ENCODE measurements around the gene POLD4.

The POLD4 gene

DNA sequence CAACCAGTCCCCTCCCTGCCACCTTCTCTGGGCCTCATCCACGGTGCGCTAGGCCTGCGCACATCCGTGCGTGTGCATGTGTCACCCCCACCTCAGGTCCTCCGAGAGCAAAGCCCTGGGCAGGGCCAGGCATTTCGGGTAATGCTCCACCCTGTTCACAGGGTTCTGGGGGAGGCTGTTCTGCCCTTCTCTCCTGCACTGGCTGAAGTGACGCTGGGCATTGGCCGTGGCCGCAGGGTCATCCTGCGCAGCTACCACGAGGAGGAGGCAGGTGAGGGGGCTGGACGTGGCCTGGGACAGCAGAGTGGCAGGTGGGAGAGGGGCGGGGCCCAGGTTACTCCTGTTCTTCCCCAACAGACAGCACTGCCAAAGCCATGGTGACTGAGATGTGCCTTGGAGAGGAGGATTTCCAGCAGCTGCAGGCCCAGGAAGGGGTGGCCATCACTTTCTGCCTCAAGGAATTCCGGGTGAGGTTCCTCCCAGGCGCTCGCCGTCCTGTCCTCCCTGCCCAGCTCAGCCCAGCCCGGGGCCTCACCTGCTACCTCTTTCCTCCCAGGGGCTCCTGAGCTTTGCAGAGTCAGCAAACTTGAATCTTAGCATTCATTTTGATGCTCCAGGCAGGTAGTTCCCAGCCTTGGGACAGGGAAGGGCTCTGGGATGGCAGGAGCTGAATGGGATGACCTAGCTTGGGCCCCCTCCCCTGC, 42.4 kb upstream of the POLD4 start:
- in situ Hi-C loops (cut with MboI; ENCODE audit: low sequenced_read_pairs), result no loop called here

DNA sequence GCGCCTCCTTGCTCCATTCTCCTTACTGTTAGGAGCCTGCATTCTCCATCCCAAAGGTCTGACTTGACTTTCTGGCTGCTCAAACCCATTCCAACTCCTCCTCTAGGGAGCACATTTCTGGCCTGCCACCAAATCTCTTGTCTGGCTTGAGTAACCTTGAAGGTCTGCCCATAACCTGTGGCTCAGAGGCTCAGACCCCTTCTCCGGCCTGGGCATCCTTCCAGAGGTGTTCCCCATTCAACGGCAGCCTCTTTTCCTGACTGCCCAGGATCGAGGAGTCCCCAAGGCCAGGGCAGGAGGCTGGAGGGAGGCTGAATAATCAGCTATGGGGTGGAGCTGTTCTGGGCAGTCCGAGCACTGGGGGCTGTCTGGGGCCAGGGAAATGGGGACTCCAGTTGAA, 40.6 kb upstream of the POLD4 start:
- H3K4me3 ChIP-seq, result no peak overlapping the region
- no peaks in the 10 kb centered on the region for H3K27me3 ChIP-seq (ENCODE audit: low read depth)
- in situ Hi-C loops (cut with MboI; ENCODE audit: low sequenced_read_pairs), result no loop called here
- H3K4me1 ChIP-seq, result no peaks in the 10 kb centered on the region; the same call in 1 of the 2 replicates
- H3K9me3 ChIP-seq, result no peaks in the 10 kb centered on the region
- DNase-seq (ENCODE audit: low spot score in 2 of 2), result no peak
- peaks cover 45% of the 10 kb centered on the region for H3K36me3 ChIP-seq (replicated peaks)

More for the DNA sequence above, 42.4 kb upstream of the POLD4 start:
- Histone ChIP-seq H3K27me3 (ENCODE audit: low read depth) (no peaks in the 10 kb centered on the region), H3K4me3 (no peak overlapping the region), H3K4me1 (peaks cover 5% of the 10 kb centered on the region), H3K36me3 (replicated peaks) (peaks cover 61% of the 10 kb centered on the region), H3K9me3 (no peaks in the 10 kb centered on the region)
- DNase-seq (ENCODE audit: low spot score in 2 of 2), result no peak

DNA sequence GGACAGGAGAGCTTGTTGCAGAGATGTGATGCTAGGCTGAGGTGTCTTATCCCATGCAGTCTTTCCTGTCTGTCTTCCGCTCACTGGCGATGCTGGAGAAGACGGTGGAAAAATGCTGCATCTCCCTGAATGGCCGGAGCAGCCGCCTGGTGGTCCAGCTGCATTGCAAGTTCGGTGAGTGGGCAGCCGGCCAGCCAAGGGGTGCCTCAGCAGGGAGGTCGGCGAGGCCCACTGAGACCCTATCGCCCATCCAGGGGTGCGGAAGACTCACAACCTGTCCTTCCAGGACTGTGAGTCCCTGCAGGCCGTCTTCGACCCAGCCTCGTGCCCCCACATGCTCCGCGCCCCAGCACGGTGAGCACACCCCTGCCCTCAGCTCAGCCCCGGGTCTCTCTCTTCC, 40.1 kb upstream of the POLD4 start:
- H3K9me3 ChIP-seq, result no peaks in the 10 kb centered on the region
- H3K4me1 ChIP-seq, result no peaks in the 10 kb centered on the region; the same call in 1 of the 2 replicates
- no peak overlapping the region for H3K4me3 ChIP-seq
- no peak for DNase-seq (ENCODE audit: low spot score in 2 of 2)
- H3K27me3 ChIP-seq (ENCODE audit: low read depth), result no peaks in the 10 kb centered on the region
- peaks cover 40% of the 10 kb centered on the region for H3K36me3 ChIP-seq (replicated peaks)
- in situ Hi-C loops (cut with MboI; ENCODE audit: low sequenced_read_pairs), result no loop called here

DNA sequence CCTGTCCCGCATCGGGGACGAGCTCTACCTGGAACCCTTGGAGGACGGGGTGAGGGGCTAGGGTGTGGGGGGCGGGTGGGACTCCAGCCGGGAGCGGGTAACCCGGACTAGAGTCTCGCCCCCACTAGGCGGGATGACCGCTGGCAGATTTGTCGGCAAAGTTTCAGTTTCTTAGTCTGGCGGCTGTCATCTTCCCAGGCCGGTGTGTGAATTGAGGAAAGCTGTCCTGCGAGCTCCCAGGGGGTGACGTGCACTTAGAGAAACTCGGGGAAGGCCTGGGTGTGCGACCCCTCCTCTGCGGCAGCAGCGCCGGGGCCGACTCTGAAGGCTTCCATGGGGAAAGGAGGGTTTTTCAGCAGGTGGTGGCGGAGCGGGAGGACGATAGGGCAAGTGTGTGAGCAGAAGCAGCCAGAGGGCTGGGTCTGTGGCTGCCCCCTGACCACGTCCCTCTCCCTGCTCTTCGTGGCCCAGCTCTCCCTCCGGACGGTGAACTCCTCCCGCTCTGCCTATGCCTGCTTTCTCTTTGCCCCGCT, 38.9 kb upstream of the POLD4 start:
- Histone ChIP-seq H3K9me3 (no peaks in the 10 kb centered on the region), H3K4me1 (no peaks in the 10 kb centered on the region; the same call in 1 of the 2 replicates), H3K4me3 (peak overlapping the region; percentile 67), H3K27me3 (ENCODE audit: low read depth) (no peaks in the 10 kb centered on the region), H3K36me3 (replicated peaks) (peaks cover 28% of the 10 kb centered on the region)
- DNase-seq (ENCODE audit: low spot score in 2 of 2), result no peak
- in situ Hi-C loops (cut with MboI; ENCODE audit: low sequenced_read_pairs), result no loop called here

DNA sequence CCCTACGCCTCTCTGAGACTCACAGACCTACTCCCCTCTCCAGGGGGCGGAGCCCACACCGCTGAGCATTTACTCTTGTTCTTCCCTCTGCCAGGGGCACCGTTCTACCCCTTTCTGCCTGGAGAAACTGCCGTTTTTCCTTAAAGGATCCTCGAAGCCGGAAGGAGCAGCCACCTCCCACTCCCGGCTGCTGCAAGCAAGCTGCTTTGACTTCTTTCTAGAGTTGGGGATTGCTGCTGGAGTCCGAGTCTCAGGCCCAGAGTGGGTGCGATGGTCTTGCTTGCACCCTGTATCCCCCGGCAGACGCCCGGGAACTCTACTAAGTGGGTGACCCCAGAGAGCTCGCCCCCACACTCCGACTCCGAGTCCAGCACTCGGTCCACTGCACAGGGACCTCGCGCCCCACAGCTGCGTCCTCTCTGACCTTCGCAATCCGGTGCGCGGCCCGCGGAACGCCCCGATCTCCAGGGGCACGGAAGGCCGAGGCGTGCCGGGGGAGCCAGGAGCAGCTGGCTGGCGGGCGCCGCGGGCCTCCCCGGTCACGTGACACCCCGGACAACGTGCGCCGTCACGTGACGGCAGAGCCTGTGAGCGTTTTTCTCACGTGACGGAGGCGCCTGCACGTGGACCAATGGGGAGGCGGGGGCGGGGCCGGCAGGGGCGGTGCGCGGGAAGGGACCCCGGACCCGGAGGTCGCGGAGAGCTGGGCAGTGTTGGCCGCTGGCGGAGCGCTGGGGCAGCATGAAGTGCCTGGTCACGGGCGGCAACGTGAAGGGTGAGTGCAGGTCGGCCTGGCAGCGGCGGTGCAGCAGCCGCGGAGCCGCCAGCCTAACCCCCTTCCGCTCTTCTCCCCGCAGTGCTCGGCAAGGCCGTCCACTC, 38.2 kb upstream of the POLD4 start, which contains the start of gene RAD9A:
Gene RAD9A (plus strand): TSS at position 683 of the 879 bp plus-strand sequence. CDS start 59 bp downstream, at position 742.
- H3K36me3 ChIP-seq (replicated peaks), result peaks cover 22% of the 10 kb centered on the region
- no peaks in the 10 kb centered on the region for H3K27me3 ChIP-seq (ENCODE audit: low read depth)
- in situ Hi-C loops (cut with MboI; ENCODE audit: low sequenced_read_pairs), result no loop called here
- peak within 1 kb of the TSS; percentile 67 for H3K4me3 ChIP-seq
- DNase-seq (ENCODE audit: low spot score in 2 of 2), result peak; percentile 93 to 97
- no peaks in the 10 kb centered on the region; the same call in 1 of the 2 replicates for H3K4me1 ChIP-seq
- no peaks in the 10 kb centered on the region for H3K9me3 ChIP-seq

DNA sequence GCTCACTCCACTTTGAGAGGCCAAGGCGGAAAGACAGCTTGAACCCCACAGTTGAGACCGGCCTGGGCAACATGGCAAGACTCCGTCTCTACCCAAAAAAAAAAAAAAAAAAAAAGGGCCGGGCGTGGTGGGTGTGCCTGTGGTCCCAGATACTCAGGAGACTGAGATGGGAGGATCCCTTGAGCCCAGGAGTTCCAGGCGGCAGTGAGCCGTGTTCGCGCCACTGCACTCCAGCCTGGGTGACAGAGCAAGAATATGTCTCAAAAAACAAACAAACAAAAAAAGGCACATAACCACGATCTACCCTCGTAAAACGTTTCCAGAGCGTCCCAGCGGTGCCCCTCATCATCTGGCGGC, 37.6 kb upstream of the POLD4 start:
- Histone ChIP-seq H3K4me3 (peak overlapping the region; percentile 67), H3K4me1 (no peaks in the 10 kb centered on the region; the same call in 1 of the 2 replicates), H3K27me3 (ENCODE audit: low read depth) (no peaks in the 10 kb centered on the region), H3K36me3 (replicated peaks) (peaks cover 16% of the 10 kb centered on the region), H3K9me3 (no peaks in the 10 kb centered on the region)
- in situ Hi-C loops (cut with MboI; ENCODE audit: low sequenced_read_pairs), result no loop called here
- no peak for DNase-seq (ENCODE audit: low spot score in 2 of 2)

DNA sequence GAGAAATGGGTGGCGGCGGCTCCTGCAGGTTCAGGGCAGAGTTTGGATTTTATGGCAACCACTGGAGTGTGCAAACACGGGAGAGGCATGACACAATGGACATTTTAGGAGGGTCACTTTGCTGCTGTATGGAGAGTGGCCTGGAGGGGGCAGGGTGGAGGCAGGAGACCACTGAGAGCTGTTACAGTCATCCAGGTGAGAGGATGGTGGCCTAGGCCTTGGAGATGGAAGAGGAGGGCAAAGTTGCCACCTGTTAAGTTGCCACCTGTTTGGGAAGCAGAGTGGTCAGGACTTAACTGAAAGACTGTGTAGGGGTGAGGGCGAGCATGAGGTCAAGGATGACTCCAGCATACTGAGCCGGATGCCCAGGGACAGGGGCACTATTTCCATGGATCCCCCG, 36.1 kb upstream of the POLD4 start:
- Histone ChIP-seq H3K27me3 (ENCODE audit: low read depth) (peaks cover 6% of the 10 kb centered on the region), H3K36me3 (replicated peaks) (peaks cover 10% of the 10 kb centered on the region), H3K4me3 (no peak overlapping the region), H3K4me1 (no peaks in the 10 kb centered on the region; the same call in 1 of the 2 replicates), H3K9me3 (no peaks in the 10 kb centered on the region)
- peak; percentile 44 to 80 for DNase-seq (ENCODE audit: low spot score in 2 of 2)
- in situ Hi-C loops (cut with MboI; ENCODE audit: low sequenced_read_pairs), result no loop called here

DNA sequence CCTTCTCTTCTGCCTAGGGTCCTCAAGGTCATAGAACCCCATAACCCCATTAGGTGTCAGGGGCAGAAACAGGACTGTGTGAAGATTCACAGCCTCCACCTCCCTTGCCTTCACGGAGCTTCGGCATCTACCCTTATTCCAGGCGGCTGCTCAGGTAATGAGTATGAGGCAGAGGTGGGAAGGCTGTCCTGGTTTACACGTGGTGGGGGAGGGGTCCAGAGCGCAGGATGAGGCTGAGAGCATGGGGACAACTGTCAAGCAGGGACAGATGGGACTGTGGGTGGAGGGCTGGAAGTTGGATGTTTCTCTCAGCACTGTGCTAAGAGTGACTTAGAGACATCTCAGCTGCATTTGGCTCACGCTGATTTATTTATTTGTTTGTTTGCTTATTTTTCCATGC, 34.2 kb upstream of the POLD4 start:
- in situ Hi-C loops (cut with MboI; ENCODE audit: low sequenced_read_pairs), result no loop called here
- Histone ChIP-seq H3K36me3 (replicated peaks) (no peaks in the 10 kb centered on the region), H3K27me3 (ENCODE audit: low read depth) (peaks cover 6% of the 10 kb centered on the region), H3K4me3 (no peak overlapping the region), H3K4me1 (no peaks in the 10 kb centered on the region; the same call in 1 of the 2 replicates), H3K9me3 (no peaks in the 10 kb centered on the region)
- no peak for DNase-seq (ENCODE audit: low spot score in 2 of 2)

DNA sequence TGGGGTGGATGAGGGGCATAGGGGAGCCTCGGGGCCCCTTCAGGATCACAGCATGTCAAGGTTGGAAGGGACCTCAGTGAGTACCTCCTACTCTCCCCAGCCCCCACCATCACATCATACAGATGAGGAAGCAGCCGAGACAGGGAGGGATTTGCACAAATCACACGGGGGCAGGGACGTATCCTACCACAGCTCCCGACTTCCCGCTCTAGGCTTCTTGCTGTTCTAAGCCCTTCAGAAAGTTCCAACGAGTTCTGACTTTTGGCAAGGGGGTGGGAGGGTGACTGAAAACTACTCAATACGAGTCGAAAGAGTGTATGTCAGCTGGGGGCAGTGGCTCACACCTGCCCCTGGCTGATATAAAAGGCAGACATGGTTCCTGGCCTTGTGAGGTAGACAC, 33.7 kb upstream of the POLD4 start:
- Histone ChIP-seq H3K9me3 (no peaks in the 10 kb centered on the region), H3K36me3 (replicated peaks) (no peaks in the 10 kb centered on the region), H3K4me1 (no peaks in the 10 kb centered on the region; the same call in 1 of the 2 replicates), H3K4me3 (no peak overlapping the region), H3K27me3 (ENCODE audit: low read depth) (peaks cover 6% of the 10 kb centered on the region)
- in situ Hi-C loops (cut with MboI; ENCODE audit: low sequenced_read_pairs), result no loop called here
- no peak for DNase-seq (ENCODE audit: low spot score in 2 of 2)

DNA sequence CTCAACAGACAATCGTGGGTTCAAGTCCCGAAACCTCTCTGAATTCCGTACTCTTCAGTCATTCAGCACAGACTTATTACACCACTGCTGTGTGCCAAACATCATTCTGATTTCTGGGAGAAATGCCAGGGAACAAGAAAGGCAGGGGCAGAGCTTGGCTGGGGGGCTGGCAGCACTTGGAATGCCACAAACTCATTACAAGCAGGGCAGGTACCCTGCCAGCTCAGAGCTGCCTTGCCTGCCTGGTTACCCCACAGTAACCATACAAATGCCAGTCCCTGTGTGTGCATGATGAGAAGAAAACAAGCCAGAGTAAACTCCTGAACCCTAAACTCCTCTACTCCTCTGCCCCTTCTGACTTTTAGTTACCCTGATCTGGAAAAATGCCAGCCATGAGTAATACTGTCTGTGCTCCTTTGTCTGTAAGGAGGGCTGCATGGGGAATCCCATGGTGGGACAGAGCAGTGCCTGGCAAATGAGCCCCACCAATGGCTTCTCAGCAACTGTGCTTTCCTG, 31.6 kb upstream of the POLD4 start:
- no peak for DNase-seq (ENCODE audit: low spot score in 2 of 2)
- H3K4me1 ChIP-seq, result no peaks in the 10 kb centered on the region
- no peaks in the 10 kb centered on the region for H3K36me3 ChIP-seq (replicated peaks)
- H3K9me3 ChIP-seq, result no peaks in the 10 kb centered on the region
- no peak overlapping the region for H3K4me3 ChIP-seq
- in situ Hi-C loops (cut with MboI; ENCODE audit: low sequenced_read_pairs), result loop anchor here (5.0 kb wide), 1 partner anchor 123 kb away; no protein-coding TSS in a partner anchor
- peaks cover 6% of the 10 kb centered on the region for H3K27me3 ChIP-seq (ENCODE audit: low read depth)

DNA sequence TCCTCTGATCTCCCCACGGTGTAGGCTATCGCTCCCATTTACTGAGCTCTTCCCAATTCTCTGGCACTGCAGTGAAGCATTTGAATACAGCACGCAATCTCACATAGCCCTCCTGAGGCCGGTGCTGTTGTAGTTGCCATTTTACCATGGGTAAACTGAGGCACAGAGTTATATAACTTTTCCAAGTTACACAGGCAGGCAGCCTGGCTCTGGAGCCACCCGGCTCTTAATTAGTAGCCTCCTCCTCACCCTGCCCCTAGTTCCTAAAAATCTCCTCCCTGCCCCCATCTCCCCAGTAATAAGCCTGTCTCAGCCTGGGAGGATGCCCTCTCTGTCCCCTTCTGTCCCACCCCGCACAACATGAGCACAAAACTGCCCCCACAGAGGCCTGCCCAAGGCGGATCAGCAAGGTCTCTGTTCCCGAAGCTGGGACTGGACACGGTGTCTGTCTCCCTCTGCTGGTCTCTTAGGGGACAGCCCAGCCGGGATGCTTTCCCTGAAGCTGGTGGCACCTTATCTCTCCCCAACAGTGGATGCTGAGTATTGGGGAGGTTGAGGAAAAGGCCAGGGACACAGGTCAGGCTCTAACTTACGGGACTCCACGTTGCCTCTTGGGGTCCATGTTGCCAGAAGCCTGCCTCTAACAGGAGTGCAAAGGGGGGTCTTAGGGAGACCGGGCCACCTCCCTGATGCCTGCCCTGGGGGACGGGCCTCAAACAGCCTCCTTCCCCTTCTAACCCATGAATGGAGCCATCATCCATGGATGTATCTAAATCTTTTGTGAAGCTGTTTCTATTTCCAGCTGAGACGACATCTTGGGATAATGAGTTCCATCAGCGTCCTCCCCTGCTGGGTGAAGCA, 29.2 kb upstream of the POLD4 start:
- Histone ChIP-seq H3K4me1 (no peaks in the 10 kb centered on the region), H3K27me3 (ENCODE audit: low read depth) (peaks cover 6% of the 10 kb centered on the region), H3K36me3 (replicated peaks) (no peaks in the 10 kb centered on the region), H3K9me3 (no peaks in the 10 kb centered on the region), H3K4me3 (no peak overlapping the region)
- in situ Hi-C loops (cut with MboI; ENCODE audit: low sequenced_read_pairs), result loop anchor here (5.0 kb wide), 1 partner anchor 120 kb away; no protein-coding TSS in a partner anchor
- peak; percentile 60 to 86 for DNase-seq (ENCODE audit: low spot score in 2 of 2)

DNA sequence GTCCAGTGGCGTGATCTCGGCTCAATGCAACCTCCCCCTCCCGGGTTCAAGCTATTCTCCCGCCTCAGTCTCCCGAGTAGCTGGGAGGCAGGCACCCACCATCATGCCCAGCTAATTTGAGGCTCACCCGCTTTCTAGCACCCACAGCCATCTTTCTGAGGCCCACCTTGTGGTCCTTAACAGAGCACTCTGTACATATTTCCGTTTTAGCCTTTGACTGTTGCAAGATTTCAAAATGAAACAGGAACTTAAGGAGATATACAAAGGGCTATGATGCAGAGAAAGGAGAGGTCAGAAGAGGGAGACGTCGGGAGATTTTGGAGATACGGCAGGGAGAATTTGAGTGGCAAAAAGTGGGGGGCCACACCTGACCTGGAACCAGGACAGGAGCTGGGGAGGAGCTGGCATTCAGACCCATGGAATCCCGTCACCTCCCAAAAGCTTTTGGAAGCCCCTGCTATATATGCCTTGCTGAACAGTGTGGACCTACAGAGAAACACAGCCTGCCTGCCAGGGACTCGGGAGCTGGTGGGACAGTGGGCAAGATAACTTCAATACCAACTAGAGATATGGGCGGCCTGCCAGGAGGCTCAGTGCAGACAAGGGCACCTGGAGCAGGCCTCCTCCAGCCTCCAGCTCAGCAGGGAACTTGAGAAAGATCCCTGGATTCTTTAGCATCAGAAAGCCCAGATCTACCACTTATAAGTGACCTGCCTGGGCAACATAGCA, 28.1 kb upstream of the POLD4 start:
- no peaks in the 10 kb centered on the region for H3K4me1 ChIP-seq
- no peaks in the 10 kb centered on the region for H3K36me3 ChIP-seq (replicated peaks)
- peaks cover 7% of the 10 kb centered on the region for H3K27me3 ChIP-seq (ENCODE audit: low read depth)
- in situ Hi-C loops (cut with MboI; ENCODE audit: low sequenced_read_pairs), result loop anchor here (5.0 kb wide), 1 partner anchor 119 kb away; no protein-coding TSS in a partner anchor
- no peaks in the 10 kb centered on the region for H3K9me3 ChIP-seq
- no peak for DNase-seq (ENCODE audit: low spot score in 2 of 2)
- no peak overlapping the region for H3K4me3 ChIP-seq
